ENCODE measurements around the gene HCN4. TPM values are rescaled to one million over a fixed set of nuclear protein-coding genes. Genes with fewer than 3 reads are reported as not detected.

Gene HCN4
- total RNA-seq, 3 donors from 2014 or later, result 0.14 to 0.23 (median 0.19) TPM

DNA sequence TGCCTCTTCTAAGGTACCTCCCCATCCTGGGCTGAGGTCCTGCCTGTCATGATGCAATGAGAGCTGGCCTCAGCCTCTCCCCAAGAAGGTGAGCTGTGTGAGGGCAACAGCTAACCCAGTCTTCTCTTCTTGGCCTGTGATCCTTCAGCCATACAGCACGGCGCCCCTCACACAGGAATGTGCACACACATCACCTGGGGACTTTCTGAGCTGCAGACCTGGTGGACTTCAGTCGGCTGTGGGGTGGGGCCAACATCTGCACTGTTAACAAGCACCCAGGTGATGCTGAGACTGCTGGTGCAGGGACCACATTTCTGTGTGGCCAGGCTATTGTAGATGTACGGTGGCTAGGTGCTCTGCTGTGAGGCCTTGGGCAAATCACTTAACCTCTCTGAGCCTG lies 14.5 kb downstream of the HCN4 start:
- TF ChIP-seq, protein P1, sequence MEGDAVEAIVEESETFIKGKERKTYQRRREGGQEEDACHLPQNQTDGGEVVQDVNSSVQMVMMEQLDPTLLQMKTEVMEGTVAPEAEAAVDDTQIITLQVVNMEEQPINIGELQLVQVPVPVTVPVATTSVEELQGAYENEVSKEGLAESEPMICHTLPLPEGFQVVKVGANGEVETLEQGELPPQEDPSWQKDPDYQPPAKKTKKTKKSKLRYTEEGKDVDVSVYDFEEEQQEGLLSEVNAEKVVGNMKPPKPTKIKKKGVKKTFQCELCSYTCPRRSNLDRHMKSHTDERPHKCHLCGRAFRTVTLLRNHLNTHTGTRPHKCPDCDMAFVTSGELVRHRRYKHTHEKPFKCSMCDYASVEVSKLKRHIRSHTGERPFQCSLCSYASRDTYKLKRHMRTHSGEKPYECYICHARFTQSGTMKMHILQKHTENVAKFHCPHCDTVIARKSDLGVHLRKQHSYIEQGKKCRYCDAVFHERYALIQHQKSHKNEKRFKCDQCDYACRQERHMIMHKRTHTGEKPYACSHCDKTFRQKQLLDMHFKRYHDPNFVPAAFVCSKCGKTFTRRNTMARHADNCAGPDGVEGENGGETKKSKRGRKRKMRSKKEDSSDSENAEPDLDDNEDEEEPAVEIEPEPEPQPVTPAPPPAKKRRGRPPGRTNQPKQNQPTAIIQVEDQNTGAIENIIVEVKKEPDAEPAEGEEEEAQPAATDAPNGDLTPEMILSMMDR (IDR thresholded peaks at IDR 0.05), result no peak
- Histone ChIP-seq H3K4me1 (ENCODE audit: low read depth) (peaks cover 9% of the 10 kb centered on the region), H3K9me3 (no peaks in the 10 kb centered on the region), H3K36me3 (ENCODE audit: low read depth) (no peaks in the 10 kb centered on the region), H3K4me3 (no peak overlapping the region)
- DNase-seq (no peak), ATAC-seq (no peak)
- intact Hi-C loops (cut with DNase I, micrococcal nuclease), result no loop called here

DNA sequence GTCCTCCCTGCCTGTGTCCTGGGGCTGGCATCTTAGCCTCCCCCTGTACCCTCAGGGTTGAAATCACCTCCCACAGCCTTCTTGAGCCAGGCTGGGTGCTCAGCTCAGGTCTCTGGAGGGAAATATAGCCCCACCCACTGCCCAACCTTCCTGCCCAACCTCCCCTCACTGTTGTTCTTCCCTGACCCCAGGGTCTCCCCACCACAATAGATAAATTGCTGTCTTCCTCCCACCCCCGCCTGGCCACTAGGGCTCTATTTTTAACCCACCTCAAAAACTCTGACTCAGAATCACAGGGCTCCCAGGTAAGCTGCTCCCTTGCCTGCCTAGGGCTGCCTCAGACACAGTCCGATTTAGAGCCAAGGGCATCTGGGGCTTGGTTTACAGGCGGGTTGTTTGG lies 15.0 kb downstream of the HCN4 start:
- intact Hi-C loops (cut with DNase I, micrococcal nuclease), result no loop called here
- TF ChIP-seq, protein P1 (IDR thresholded peaks at IDR 0.05), result no peak
- DNase-seq (no peak), ATAC-seq (no peak)
- H3K4me3 ChIP-seq, result no peak overlapping the region
- no peaks in the 10 kb centered on the region for H3K36me3 ChIP-seq (ENCODE audit: low read depth)
- no peaks in the 10 kb centered on the region for H3K9me3 ChIP-seq
- peaks cover 8% of the 10 kb centered on the region for H3K4me1 ChIP-seq (ENCODE audit: low read depth)

DNA sequence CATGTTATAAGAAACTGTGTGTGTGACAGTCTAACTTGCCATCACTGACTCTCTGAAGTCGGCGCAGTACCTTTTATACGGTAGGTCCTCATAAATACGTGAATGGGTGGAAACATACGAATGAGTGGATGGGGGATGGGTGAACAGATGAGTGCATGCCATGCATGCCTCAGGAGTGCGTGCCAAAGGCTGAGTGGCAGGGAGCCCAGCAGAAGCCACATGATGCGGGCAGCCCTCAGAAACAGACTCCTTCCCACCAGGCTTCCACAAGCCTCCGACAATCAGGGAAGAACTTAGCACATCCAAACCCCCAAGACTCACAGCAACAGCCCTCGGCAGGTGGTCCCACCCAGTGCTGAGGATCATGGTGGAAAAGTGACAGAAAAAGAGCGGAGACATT lies 16.7 kb downstream of the HCN4 start:
- no peak for ATAC-seq
- Histone ChIP-seq H3K36me3 (ENCODE audit: low read depth) (no peaks in the 10 kb centered on the region), H3K4me3 (no peak overlapping the region), H3K9me3 (no peaks in the 10 kb centered on the region), H3K4me1 (ENCODE audit: low read depth) (no peaks in the 10 kb centered on the region)
- intact Hi-C loops (cut with DNase I, micrococcal nuclease), result no loop called here
- TF ChIP-seq, protein P1 (IDR thresholded peaks at IDR 0.05), result no peak
- DNase-seq, result no peak

DNA sequence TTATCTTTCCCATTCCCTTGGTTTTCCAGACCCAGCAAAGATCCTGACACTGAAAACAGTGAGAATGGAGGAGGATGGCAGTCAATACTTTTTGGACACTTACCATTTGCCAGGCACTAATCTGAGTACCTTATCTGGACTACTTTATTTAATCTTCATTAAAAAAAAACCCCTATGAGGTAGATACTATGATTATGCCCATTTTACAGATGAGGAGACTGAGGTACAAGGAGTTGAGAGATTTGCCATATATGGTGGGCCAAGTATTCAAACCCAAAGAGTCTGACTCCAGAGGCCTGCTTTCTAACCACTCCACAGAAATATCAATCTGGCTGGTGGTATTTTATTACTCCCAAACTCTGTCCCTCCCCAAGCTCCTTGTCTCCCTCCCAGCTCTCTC lies 19.6 kb downstream of the HCN4 start:
- Histone ChIP-seq H3K4me3 (no peak overlapping the region), H3K4me1 (ENCODE audit: low read depth) (no peaks in the 10 kb centered on the region), H3K9me3 (no peaks in the 10 kb centered on the region), H3K36me3 (ENCODE audit: low read depth) (no peaks in the 10 kb centered on the region)
- no peak for DNase-seq
- TF ChIP-seq, protein P1 (IDR thresholded peaks at IDR 0.05), result no peak
- ATAC-seq, result no peak
- intact Hi-C loops (cut with DNase I, micrococcal nuclease), result no loop called here

DNA sequence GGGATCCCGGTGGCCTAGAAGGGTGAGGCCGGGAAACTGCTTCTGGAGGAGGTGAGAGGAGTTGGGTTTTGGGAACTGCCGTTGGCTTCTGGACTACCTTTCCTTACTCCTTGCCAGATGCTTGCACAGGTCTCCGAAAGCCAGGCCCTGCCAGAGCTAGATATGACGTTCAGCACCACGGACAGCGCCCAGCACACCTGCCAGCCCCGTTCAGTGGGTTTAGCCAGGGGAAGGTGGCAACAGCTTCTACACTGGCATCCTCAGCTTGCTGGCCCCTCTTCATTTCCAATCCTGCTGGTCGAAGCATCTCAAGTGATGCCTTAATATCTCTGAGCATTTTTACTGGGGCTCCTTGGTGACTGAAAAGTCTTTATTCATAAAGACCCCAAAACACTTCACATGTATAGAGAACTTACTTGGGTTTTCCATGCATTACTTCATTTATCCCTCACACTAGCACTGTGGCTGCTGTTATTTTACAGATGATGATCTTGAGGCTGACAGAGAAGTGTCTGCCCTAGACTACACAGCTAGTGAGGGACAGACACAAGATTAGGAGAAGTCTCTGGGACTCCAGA lies 21.9 kb downstream of the HCN4 start:
- peak; percentile 82 for ATAC-seq
- no peaks in the 10 kb centered on the region for H3K9me3 ChIP-seq
- H3K4me3 ChIP-seq, result no peak overlapping the region
- DNase-seq, result peak in 2 of 3 donors; percentile 83 to 90
- intact Hi-C loops (cut with DNase I, micrococcal nuclease), result no loop called here
- no peaks in the 10 kb centered on the region for H3K4me1 ChIP-seq (ENCODE audit: low read depth)
- TF ChIP-seq, protein P1 (IDR thresholded peaks at IDR 0.05), result no peak
- no peaks in the 10 kb centered on the region for H3K36me3 ChIP-seq (ENCODE audit: low read depth)

DNA sequence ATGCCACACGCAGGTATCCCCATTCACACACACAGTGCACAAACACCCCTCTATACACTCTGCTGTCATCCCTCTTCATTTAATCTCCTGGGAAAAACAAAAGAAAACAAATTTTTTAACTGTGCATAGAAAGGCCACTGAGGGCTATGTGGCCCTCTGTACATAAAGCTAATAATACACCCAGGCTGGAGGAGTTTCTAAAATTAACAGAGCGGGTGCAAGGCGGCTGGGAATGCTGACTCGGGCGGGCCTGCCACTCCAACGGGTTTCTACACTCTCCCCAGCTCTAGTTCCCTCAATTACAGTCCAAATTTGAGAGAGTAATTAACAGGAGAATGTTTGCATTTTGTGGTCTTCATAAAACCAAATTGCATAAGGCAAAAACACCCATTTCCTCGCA lies 23.1 kb downstream of the HCN4 start:
- Histone ChIP-seq H3K9me3 (no peaks in the 10 kb centered on the region), H3K4me3 (no peak overlapping the region), H3K4me1 (ENCODE audit: low read depth) (no peaks in the 10 kb centered on the region), H3K36me3 (ENCODE audit: low read depth) (no peaks in the 10 kb centered on the region)
- intact Hi-C loops (cut with DNase I, micrococcal nuclease), result no loop called here
- ATAC-seq (no peak), DNase-seq (no peak)
- TF ChIP-seq, protein P1 (IDR thresholded peaks at IDR 0.05), result no peak

Data from mucosa of descending colon (tissue), 3 donors.